B cell (primary cell): ENCODE measurements around the gene CDC25B. TPM values are rescaled to one million over a fixed set of nuclear protein-coding genes. Genes with fewer than 3 reads are reported as not detected.

Experiments used
- ATAC-seq: fragments of 200-7000 bp; cut with Tn5 transposase; one replicate; pipeline ENCODE4 v1.10.0; 2021; ENCODE audit warnings: low read depth, mild to moderate bottlenecking, moderate number of reproducible peaks, moderate library complexity
- CTCF ChIA-PET: fragments of 350-600 bp; sonication (Branson Sonifier 250); formaldehyde crosslinking; loops from one replicate; lab custom pipeline; 2021; ENCODE audit warnings: antibody characterized with exemption, inconsistent platforms; lab: Charles Lee
- POLR2A ChIA-PET: fragments of 350-600 bp; sonication (Branson Sonifier 250); formaldehyde crosslinking; loops from one replicate; lab custom pipeline; 2021; ENCODE audit warnings: antibody characterized with exemption; lab: Charles Lee
- DNase-seq: peaks from one replicate; pipeline ENCODE4 v3.0.0; 2013
- H2AFZ ChIP-seq: 2 replicates; pipeline ENCODE4 v1.6.1; 2012; ENCODE audit warnings: mild to moderate bottlenecking, low read depth, low read length; ENCODE audit not compliant: insufficient read depth, poor library complexity, severe bottlenecking
- H3K27ac ChIP-seq, 2 donors: 1 replicate in 1 of 2; 2 replicates in 1 of 2; pipeline ENCODE4 v1.5.1; 2012 to 2013; ENCODE audit warnings: low read length in 2 of 2, mild to moderate bottlenecking in 2 of 2, moderate library complexity in 1 of 2
- H3K27me3 ChIP-seq, 4 experiments: fragments of 200-600 bp in 1 of 4; sonication (generic) in 1 of 4; replicated peaks in 1 of 4; 1 replicate in 2 of 4; 2 replicates in 2 of 4; pipeline versions ENCODE4 v1.6.1 to v1.7.0; 2013 to 2016; ENCODE audit warnings: low read length in 3 of 4, mild to moderate bottlenecking in 2 of 4, mixed read lengths in 1 of 4, moderate library complexity in 1 of 4; ENCODE audit not compliant: insufficient read depth in 4 of 4, control insufficient read depth in 3 of 4; ENCODE audit errors: control extremely low read depth in 1 of 4
- H3K36me3 ChIP-seq, 2 experiments: replicated peaks in 1 of 2; 1 replicate in 1 of 2; 2 replicates in 1 of 2; pipeline versions ENCODE4 v1.6.1 to v1.7.1; 2013; ENCODE audit warnings: low read length in 1 of 2; ENCODE audit not compliant: insufficient read depth in 2 of 2, control insufficient read depth in 1 of 2; ENCODE audit errors: control extremely low read depth in 1 of 2, extremely low read depth in 1 of 2
- H3K4me1 ChIP-seq, 2 donors: fragments of 200-600 bp in 1 of 2; sonication (generic) in 1 of 2; 1 replicate in 1 of 2; 2 replicates in 1 of 2; pipeline versions ENCODE4 v1.5.1 to v1.6.1; 2013 to 2017; ENCODE audit warnings: low read length in 2 of 2; ENCODE audit not compliant: control insufficient read depth in 2 of 2, insufficient read depth in 2 of 2
- H3K4me2 ChIP-seq: replicated peaks from 2 replicates; pipeline ENCODE3; 2012; ENCODE audit warnings: mild to moderate bottlenecking, low read depth, low read length; ENCODE audit not compliant: poor library complexity, severe bottlenecking
- H3K4me3 ChIP-seq, 5 experiments: fragments of 200-600 bp in 1 of 5; sonication (generic) in 1 of 5; 1 replicate in 3 of 5; 2 replicates in 2 of 5; pipeline versions ENCODE4 v1.5.1 to v1.7.0; 2011 to 2016; ENCODE audit warnings: low read length in 4 of 5, mild to moderate bottlenecking in 4 of 5, low read depth in 2 of 5, control low read depth in 1 of 5, moderate library complexity in 1 of 5; ENCODE audit not compliant: insufficient read depth in 1 of 5; ENCODE audit errors: control extremely low read depth in 1 of 5, extremely low read depth in 1 of 5
- H3K79me2 ChIP-seq: fragments of 200-600 bp; sonication (generic); one replicate; pipeline ENCODE4 v1.6.0; 2016; ENCODE audit warnings: low read length; ENCODE audit not compliant: control insufficient read depth, insufficient read depth
- H3K9ac ChIP-seq: fragments of 200-600 bp; sonication (generic); 2 replicates; pipeline ENCODE4 v1.6.1; 2017; ENCODE audit warnings: mild to moderate bottlenecking, low read length, moderate library complexity
- H3K9me3 ChIP-seq, 3 donors: one replicate each; pipeline versions ENCODE4 v1.6.1 to v1.7.1; 2013; ENCODE audit warnings: low read length in 2 of 3; ENCODE audit not compliant: control insufficient read depth in 2 of 3, insufficient read depth in 1 of 3; ENCODE audit errors: control extremely low read depth in 1 of 3
- H4K20me1 ChIP-seq: 2 replicates; pipeline ENCODE4 v1.6.0; 2012; ENCODE audit warnings: mild to moderate bottlenecking, low read length; ENCODE audit not compliant: insufficient read depth, control insufficient read depth, poor library complexity, severe bottlenecking
- H3K27ac Mint-ChIP-seq: one replicate; pipeline ENCODE4 v1.8.0; 2021; ENCODE audit warnings: mixed read lengths
- H3K27me3 Mint-ChIP-seq: one replicate; pipeline ENCODE4 v1.8.0; 2021; ENCODE audit warnings: mixed read lengths
- H3K4me1 Mint-ChIP-seq: one replicate; pipeline ENCODE4 v1.8.0; 2021; ENCODE audit warnings: mixed read lengths
- H3K4me3 Mint-ChIP-seq: one replicate; pipeline ENCODE4 v1.8.0; 2021; ENCODE audit warnings: mixed read lengths
- H3K9me3 Mint-ChIP-seq: one replicate; pipeline ENCODE4 v1.8.0; 2022; ENCODE audit warnings: mixed read lengths; ENCODE audit not compliant: insufficient read depth
- CTCF ChIP-seq: fragments of 200-600 bp; IDR thresholded peaks from one replicate; pipeline ENCODE4 v1.8.0; 2022; ENCODE audit warnings: antibody characterized with exemption, mild to moderate bottlenecking
- EZH2 ChIP-seq: IDR thresholded peaks from 2 replicates; pipeline ENCODE4 v1.6.1; 2012; ENCODE audit warnings: borderline replicate concordance, low read depth, mild to moderate bottlenecking, moderate library complexity, low read length; ENCODE audit not compliant: insufficient read depth, poor library complexity, severe bottlenecking
- WGBS: methylation state at CpG from one replicate; pipeline ENCODE4 v1.1.5; 2013; ENCODE audit warnings: missing lambda C conversion rate; ENCODE audit not compliant: insufficient coverage; 5-methylcytosine and 5-hydroxymethylcytosine counted together
- intact Hi-C: fragments of 100-400 bp; cut with micrococcal nuclease; formaldehyde crosslinking; loops from one replicate; pipeline ENCODE4 v1.10.0; 2022
- polyA plus RNA-seq: library from polyadenylated mRNA; depleted of rRNA; stranded (reverse); fragments of >200 nt; gene quantifications from 2 replicates; pipeline ENCODE4 v1.2.3, GENCODE V29; 2012
- total RNA-seq, 2 donors: library from RNA; stranded (reverse); fragments of 120-200 nt in 1 of 2; gene quantifications; 1 replicate in 1 of 2; 2 replicates in 1 of 2; pipeline versions ENCODE4 v1.2.3 to v1.2.4, GENCODE V29; 2013 to 2022

The CDC25B gene
- total and polyA plus RNA-seq, 2 donors (not counting 1 experiment from before 2014, with no cell fraction given): 72.3 to 114 TPM

- ATAC-seq: peak; percentile 98
- Histone ChIP-seq H4K20me1 (peaks cover 13% of the 10 kb centered on the region), H3K36me3 (no peaks in the 10 kb centered on the region), H3K79me2 (peaks cover 38% of the 10 kb centered on the region), H3K9me3 (no peaks in the 10 kb centered on the region), H3K27ac (peak within 1 kb of the TSS; percentile 63 to 86), H3K4me3 (peak within 1 kb of the TSS; percentile 59 to 93 (median 86)), H2AFZ (peak within 1 kb of the TSS; percentile 87), H3K9ac (peak within 1 kb of the TSS; percentile 78), H3K4me1 (peaks cover 8 to 18% of the 10 kb centered on the region in 2 donors), H3K27me3 (no peaks in the 10 kb centered on the region), H3K4me2 (peak within 1 kb of the TSS; percentile 88)
- Mint-ChIP-seq H3K27me3 (no peaks in the 10 kb centered on the region), H3K9me3 (no peaks in the 10 kb centered on the region), H3K4me1 (peaks cover 32% of the 10 kb centered on the region), H3K4me3 (peak within 1 kb of the TSS; percentile 90), H3K27ac (peak within 1 kb of the TSS; percentile 87)
- POLR2A ChIA-PET: interaction anchor here (0.9 to 1.5 kb wide), 2 partner anchors 26 to 79 kb away, joined by 3 read pairs; partner anchors contain the start of genes ADISSP and AP5S1
- TF ChIP-seq CTCF (no peak), EZH2 (no peak)
- intact Hi-C loops: loop anchor here (1.0 to 2.0 kb wide), 7 partner anchors 8 to 238 kb away; partner anchors contain the start of genes ADISSP, AP5S1, CDC25B and CENPB
- under 1% methylated on average over 72 of the region's 72 CpGs for WGBS
- CTCF ChIA-PET: interaction anchor here (1.5 kb wide), 1 partner anchor 60 kb away, joined by 4 read pairs; no protein-coding TSS in a partner anchor
- DNase-seq: peak; percentile 88
Measured at GRCh38 chr20:3846740-3847428, 50.8 kb downstream of the CDC25B start, which contains the start of gene MAVS. Gene MAVS, plus strand, starts transcription at chr20:3846834. Its CDS starts 7,791 bp downstream, at chr20:3854625.
